GM19467 (cell line): ENCODE results near the gene FGF6.
"Not testable (repeated sequence)": the region's sequence is repeated elsewhere in the genome, so short reads cannot be mapped to it uniquely, and the experiment has no call there.

Experiments
- ATAC-seq: cut with Tn5 transposase; IDR thresholded peaks from one replicate; pipeline ENCODE4 v1.9.1; 2021; ENCODE audit warnings: mild to moderate bottlenecking, moderate library complexity; ENCODE audit not compliant: unreplicated experiment

FGF6 gene

GRCh38 chr12:4421590-4422031 is 24.0 kb downstream of the FGF6 start:
- ATAC-seq: no peak

GRCh38 chr12:4420138-4420670 is 25.4 kb downstream of the FGF6 start:
- ATAC-seq: no peak

DNA sequence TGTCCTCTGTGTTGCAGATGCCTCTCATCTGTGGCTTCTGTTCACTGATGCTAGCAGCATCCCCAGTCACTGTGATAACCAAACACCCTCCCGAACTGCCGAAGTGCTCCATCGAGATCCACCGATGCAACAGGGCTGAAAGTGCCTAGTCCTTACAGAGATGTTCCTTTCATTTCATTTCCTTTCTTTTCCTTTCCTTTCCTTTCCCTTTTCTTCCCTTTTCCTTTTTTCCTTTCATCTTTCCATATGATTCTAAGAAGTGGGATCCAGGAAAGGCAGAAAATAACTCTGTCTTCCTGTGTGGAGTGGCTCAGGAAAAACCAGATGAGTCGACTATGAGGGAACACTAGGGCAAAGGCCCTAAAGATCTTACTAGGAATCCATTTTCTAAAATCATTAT is 26.7 kb downstream of the FGF6 start:
- no peak for ATAC-seq

- no peak for ATAC-seq
These were observed 27.7 kb downstream of the FGF6 start for GRCh38 chr12:4417936-4418335.

GRCh38 chr12:4417455-4417854 is 28.2 kb downstream of the FGF6 start:
- ATAC-seq: no peak

DNA sequence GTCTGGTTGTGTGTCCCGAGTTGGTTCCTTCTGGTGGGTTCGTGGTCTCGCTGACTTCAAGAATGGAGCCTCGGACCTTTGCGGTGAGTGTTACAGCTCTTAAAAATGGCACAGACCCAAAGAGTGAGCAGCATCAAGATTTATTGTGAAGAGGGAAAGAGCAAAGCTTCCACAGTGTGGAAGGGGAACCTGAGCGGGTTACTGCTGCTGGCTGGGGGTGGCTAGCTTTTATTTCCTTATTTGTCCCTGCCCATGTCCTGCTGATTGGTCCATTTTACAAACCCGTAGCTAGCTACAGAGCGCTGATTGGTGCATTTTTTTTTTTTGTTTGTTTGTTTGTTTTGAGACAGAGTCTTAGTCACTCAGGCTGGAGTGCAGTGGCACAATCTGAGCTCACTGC is 29.3 kb downstream of the FGF6 start:
- no peak for ATAC-seq

DNA sequence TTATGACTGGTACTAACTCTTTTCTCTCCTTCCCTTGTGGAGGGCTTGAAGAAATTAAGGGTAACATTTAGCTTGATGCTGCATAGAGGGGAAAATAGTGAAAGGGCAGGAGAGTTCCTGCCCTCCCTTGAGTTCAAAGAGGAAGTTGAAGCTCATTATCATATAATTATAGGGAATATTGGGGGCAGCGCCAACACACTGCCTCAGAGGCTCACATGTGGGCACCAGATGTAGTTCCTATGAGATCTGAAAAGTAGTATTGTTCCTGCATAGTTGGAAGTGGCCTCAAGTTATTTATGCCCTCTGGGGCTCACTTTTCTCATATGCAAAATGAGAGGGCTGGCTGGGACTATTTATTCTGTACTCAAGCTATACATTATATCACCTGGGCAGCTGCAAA is 33.1 kb downstream of the FGF6 start:
- ATAC-seq: no peak

DNA sequence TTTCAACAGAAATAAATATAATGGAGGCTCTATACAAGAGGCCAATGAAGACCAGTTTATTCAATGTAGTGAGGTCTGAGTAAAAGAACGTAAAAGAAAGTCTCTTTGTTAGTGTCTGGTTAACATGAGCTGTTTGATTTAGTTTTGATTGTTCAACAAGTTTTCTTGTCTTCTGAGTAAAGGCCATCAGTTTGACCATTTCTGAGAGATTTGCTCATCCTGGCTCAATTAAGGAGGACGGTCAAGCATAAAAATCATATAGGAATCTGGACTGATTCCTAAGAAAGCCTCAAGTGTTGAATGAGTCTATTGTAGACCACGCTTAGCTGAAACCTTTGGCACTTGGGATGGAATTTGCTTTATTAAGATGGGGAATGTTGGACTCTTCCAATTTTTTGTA is 33.6 kb downstream of the FGF6 start:
- no peak for ATAC-seq

DNA sequence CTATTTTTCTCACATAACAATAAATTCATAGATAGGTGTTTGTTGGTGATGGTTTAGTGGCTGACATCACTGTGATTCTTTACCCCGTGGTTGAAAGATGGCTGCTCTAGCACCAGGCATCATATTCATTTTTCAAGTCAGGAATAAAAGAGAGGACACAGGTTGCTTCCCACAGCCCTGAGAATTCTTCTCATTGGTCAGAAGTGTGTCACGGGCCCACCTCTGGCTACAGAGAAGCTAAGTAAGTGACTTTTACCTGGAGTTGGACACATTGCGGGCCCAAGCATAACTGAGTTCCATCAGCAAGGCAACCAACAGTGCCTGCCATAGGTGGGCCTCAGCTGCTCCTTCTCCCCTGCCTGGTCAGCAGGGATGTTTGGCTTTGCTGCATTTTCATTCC is 38.5 kb downstream of the FGF6 start:
- no peak for ATAC-seq

GRCh38 chr12:4404877-4405637 is 40.6 kb downstream of the FGF6 start:
- ATAC-seq: not testable (repeated sequence)

GRCh38 chr12:4402996-4403395 is 42.6 kb downstream of the FGF6 start:
- no peak for ATAC-seq

GRCh38 chr12:4401117-4401516 is 44.5 kb downstream of the FGF6 start:
- no peak for ATAC-seq

GRCh38 chr12:4395818-4396217 is 49.8 kb downstream of the FGF6 start:
- ATAC-seq: no peak

DNA sequence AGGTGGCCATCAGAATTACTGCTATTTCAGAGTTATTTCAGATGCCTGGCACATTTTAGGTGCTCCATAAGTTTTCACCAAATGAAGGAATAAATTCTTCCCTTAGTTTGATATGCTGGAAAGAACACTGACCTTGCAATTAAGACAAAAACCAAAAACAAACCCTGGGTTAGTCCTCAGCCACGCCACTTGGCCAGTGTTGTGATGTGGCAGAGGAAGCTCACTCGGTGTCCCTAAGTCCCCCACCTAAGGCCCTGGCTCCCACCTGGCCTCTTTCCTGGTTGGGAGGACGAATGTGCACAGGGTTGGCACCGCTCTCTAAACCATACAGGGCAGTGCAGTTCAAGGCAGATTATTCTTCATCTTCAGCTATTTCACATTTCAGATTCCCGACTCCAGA is 52.4 kb downstream of the FGF6 start:
- ATAC-seq: no peak

DNA sequence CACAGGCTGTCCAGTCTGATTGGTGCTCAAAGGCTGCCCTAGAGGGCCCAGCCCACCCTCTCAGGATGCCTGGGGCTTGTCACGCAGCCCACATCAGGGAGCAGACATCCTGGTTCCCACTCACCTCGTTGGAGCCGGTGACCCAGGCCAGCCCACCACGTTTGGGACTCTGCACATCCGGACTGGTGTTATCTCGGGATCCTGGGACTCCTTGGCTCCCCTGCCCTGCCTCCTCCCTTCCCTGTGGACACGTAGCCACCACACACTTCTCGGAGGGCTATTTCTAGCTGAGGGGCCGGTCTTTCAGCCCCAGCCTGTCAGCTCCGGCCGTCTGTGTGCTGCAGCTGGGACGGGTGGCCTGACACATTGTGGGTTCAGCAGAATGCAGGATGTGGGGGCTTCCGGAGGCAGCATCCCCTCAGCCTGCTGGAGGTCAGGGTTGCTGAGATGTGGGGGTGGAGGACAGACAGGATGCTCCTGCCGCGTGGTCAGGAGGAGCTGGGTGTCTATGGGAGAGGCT is 53.3 kb downstream of the FGF6 start:
- no peak for ATAC-seq

GRCh38 chr12:4388662-4389061 is 57.0 kb downstream of the FGF6 start:
- no peak for ATAC-seq

DNA sequence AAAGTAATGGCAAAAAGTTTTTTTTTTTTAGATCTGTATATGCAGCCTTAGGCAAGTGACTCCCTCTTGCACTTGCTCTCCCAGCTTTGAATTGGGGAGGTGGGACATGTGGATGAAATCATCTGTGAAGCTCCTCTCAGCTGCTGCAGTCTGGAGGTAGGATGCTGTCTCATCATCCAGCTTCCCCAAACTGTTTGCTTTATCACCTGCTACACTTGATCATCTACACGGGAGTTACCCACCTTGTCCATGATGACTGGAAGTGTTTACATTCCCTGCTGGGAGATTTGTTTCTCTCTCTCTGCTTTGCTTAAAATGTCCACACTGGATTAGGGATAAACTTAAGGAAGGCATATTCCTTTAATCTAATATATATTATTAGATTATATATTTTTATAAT is 57.6 kb downstream of the FGF6 start:
- ATAC-seq: no peak

GRCh38 chr12:4387607-4388006 is 58.0 kb downstream of the FGF6 start:
- no peak for ATAC-seq

DNA sequence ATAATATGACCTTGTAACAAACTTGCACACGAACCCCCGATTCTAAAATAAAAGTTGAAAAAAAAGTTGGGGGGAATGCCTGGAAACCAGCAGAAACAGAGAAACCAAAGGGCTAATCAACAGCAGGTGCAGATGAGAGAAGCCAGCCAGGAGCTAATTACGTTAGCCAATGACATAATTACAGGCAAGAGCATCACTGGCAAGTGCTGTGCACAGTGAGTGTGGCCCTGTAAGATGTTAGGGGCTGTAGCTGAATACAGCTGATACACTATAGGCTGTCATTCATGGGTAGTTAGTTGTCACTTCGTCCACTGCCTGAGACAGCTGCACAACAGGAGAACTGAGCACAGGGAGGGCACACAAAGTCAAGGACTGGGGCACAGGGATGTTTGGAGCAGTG is 58.8 kb downstream of the FGF6 start:
- no peak for ATAC-seq
